Measurements from ENCODE around the gene ANO6.

DNA sequence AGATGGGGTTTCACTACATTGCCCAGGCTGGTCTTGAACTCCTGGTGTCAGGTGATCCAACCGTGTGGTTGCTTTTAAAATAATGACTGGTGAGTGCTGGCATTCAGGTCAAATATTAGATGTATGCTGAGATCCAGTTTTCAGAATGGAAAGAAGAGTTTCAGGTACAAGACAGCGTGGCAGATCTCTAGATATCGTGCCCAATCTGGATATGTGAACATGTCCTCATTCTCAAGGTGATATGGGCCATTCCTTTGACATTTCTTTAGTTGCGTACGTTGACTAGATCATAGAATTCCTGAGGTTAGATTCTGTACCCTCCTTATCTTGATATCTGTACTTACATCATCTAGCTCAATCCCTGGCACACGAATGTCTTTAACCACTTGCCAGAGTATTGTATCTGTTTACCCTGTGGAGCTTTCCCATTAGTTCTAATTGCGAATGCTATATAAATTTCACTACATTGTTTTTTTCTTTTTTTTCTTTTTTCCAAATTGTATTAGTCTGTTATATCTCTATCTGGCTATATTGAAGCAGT lies 80.2 kb downstream of the ANO6 start:
- TF ChIP-seq CTCF (IDR thresholded peaks at IDR 0.05) (no peak), EZH2 (IDR thresholded peaks at IDR 0.05; ENCODE audit: borderline replicate concordance, insufficient read depth, low read depth, low read length, poor library complexity, severe bottlenecking) (no peak)

Measured in B cell (primary cell).